ENCODE measurements around the gene RAPSN.

- TF ChIP-seq CTCF (conservative IDR thresholded peaks at IDR 0.05; ENCODE audit: low read depth in 2 of 2) (no peak), CREB1 (CRISPR knock-in tag; IDR thresholded peaks at IDR 0.05; ENCODE audit: low read depth) (no peak), JUNB (IDR thresholded peaks at IDR 0.05; ENCODE audit: unreplicated experiment) (no peak), POLR2AphosphoS5 (IDR thresholded peaks at IDR 0.05; ENCODE audit: low read depth) (no peak)
Observed at GRCh38 chr11:47389577-47390421, 59.1 kb downstream of the RAPSN start.
